ENCODE results near the gene FARP2. TPM values are rescaled to one million over a fixed set of nuclear protein-coding genes. Genes with fewer than 3 reads are reported as not detected.

The FARP2 gene
- total and polyA plus RNA-seq, 11 donors, result 7.9 to 31.8 (median 20.1) TPM

DNA sequence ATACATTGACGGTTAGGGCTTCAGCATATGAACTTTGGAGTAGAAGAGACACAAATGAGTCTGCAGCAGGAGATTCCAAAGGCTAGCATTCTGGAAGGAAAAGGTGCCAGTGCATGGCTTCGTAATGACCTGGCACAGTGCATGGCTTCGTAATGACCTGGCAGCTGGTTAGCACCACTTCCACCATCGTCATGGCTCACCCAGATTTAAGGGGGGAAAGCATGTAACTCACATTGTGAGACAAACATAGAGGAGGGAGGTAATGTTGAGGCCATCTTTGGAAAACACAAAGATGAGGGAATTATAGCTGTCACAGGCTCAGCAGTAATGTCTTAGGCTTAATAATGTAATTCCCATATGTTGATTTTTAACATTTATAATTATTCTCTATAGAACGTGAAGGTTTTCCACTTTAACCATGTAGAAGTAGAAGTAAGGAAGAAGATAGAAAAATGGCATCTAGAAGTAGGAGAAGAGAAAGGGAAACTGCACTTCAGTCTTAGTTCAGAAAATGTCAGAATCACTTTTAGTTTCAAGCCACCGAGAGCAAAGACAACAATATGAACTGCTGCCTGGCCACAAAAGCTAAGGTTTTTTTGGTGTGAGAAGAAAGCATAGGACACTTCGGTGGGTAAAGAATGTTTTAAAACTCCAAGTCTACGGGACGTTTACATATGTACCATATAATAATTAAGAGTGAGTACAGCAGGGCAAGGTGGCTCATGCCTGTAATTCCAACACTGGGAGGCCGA is 159.1 kb downstream of the FARP2 start:
- no peak overlapping the region for H3K4me3 ChIP-seq
- no peaks in the 10 kb centered on the region for H3K9me3 ChIP-seq
- intact Hi-C loops (cut with DNase I), result loop anchor here in 1 of 10 donors (5.0 kb wide), 1 partner anchor 77 kb away; no protein-coding TSS in a partner anchor
- DNase-seq (no peak), ATAC-seq (no peak)
- no peaks in the 10 kb centered on the region for H3K36me3 ChIP-seq
- 71 to 73% (median 72%) methylated on average over 10 of the region's 10 CpGs for WGBS, 4 donors
- no peak overlapping the region for H3K27ac ChIP-seq
- peaks cover 0 to 12% (median 0%) of the 10 kb centered on the region in 9 donors for H3K27me3 ChIP-seq
- TF ChIP-seq, protein P1, sequence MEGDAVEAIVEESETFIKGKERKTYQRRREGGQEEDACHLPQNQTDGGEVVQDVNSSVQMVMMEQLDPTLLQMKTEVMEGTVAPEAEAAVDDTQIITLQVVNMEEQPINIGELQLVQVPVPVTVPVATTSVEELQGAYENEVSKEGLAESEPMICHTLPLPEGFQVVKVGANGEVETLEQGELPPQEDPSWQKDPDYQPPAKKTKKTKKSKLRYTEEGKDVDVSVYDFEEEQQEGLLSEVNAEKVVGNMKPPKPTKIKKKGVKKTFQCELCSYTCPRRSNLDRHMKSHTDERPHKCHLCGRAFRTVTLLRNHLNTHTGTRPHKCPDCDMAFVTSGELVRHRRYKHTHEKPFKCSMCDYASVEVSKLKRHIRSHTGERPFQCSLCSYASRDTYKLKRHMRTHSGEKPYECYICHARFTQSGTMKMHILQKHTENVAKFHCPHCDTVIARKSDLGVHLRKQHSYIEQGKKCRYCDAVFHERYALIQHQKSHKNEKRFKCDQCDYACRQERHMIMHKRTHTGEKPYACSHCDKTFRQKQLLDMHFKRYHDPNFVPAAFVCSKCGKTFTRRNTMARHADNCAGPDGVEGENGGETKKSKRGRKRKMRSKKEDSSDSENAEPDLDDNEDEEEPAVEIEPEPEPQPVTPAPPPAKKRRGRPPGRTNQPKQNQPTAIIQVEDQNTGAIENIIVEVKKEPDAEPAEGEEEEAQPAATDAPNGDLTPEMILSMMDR (IDR thresholded peaks at IDR 0.05), result no peak
- no peak for TF ChIP-seq POLR2A (IDR thresholded peaks at IDR 0.05)
- H3K4me1 ChIP-seq, result no peaks in the 10 kb centered on the region

DNA sequence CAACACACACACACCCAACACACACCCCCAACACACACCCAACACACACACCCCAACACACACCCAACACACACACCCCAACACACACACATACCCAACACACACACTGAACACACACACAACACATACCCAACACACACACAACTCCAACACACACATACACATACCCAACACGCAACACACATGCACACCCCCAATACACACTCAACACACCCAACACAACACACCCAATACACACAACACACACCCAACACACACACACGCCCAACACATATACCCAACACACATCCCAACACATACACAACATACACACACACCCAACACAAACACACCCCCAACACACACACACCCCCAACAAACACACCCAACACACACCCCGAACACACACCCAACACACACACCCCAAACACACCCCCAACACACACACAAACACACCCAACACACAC is 160.5 kb downstream of the FARP2 start:
- DNase-seq (no peak), ATAC-seq (no peak)
- Histone ChIP-seq H3K4me3 (no peak overlapping the region), H3K36me3 (no peaks in the 10 kb centered on the region), H3K4me1 (no peaks in the 10 kb centered on the region), H3K9me3 (no peaks in the 10 kb centered on the region), H3K27ac (no peak overlapping the region), H3K27me3 (peaks cover 0 to 14% (median 0%) of the 10 kb centered on the region in 9 donors)
- WGBS, 4 donors, result 96 to 98% (median 97%) methylated on average over 3 of the region's 3 CpGs
- TF ChIP-seq, protein P1 (IDR thresholded peaks at IDR 0.05), result no peak
- no peak for TF ChIP-seq POLR2A (IDR thresholded peaks at IDR 0.05)
- intact Hi-C loops (cut with DNase I), result no loop called here

DNA sequence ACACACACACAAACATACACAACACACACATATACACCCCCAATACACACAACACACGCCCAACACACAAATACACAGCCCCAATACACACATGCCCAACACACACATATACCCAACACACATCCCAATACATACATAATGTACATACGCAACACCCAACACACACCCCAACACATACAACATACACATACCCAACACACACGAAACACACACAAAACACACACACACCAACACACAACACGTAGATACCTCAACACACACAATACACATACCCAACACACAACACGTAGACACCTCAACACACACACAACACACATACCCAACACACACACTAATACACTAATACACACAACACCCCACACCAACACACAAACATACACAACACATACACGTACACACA is 161.2 kb downstream of the FARP2 start:
- Histone ChIP-seq H3K27me3 (peaks cover 0 to 14% (median 0%) of the 10 kb centered on the region in 9 donors), H3K27ac (no peak overlapping the region), H3K9me3 (no peaks in the 10 kb centered on the region), H3K4me3 (no peak overlapping the region), H3K4me1 (no peaks in the 10 kb centered on the region), H3K36me3 (no peaks in the 10 kb centered on the region)
- TF ChIP-seq, protein P1 (IDR thresholded peaks at IDR 0.05), result no peak
- intact Hi-C loops (cut with DNase I), result no loop called here
- WGBS, 4 donors, result 91 to 94% (median 93%) methylated on average over 6 of the region's 6 CpGs
- DNase-seq (no peak), ATAC-seq (no peak)

DNA sequence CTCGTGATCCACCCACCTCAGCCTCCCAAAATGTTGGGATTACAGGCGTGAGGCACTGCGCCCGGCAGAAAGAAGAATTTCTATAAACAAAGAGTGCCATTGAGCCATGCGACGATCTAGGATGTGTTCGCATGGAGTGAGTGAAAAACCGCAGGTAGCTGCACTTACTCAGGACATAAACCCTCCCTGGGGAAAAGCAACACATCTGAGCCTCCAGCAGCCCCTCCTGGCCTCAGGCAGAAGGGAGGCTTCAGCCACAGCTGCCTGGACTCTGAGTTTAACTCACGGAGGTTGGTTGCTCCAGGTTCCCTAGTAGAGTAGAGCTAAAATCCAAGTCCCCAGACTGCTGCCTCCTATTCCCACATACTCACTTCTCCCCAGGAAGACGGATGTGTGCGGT is 163.6 kb downstream of the FARP2 start:
- no peak overlapping the region for H3K27ac ChIP-seq
- H3K27me3 ChIP-seq, result peaks cover 0 to 17% (median 0%) of the 10 kb centered on the region in 9 donors
- ATAC-seq, result no peak
- no peaks in the 10 kb centered on the region for H3K36me3 ChIP-seq
- intact Hi-C loops (cut with DNase I), result no loop called here
- TF ChIP-seq, protein P1 (IDR thresholded peaks at IDR 0.05), result no peak
- H3K4me3 ChIP-seq, result no peak overlapping the region
- no peaks in the 10 kb centered on the region for H3K4me1 ChIP-seq
- no peaks in the 10 kb centered on the region for H3K9me3 ChIP-seq
- WGBS, 4 donors, result 79 to 82% (median 81%) methylated on average over 11 of the region's 11 CpGs
- no peak for DNase-seq

All from heart left ventricle (tissue), 16 donors.